GM23338 (cell line): ENCODE results near the gene ZNF577. TPM values are rescaled to one million over a fixed set of nuclear protein-coding genes. Genes with fewer than 3 reads are reported as not detected.

ENCODE experiments used
- ATAC-seq: fragments of 200-7000 bp; cut with Tn5 transposase; 3 replicates; pipeline ENCODE4 v1.9.1; 2020
- DNase-seq: peaks from one replicate; pipeline ENCODE4 v3.0.0-alpha.2; 2015; ENCODE audit warnings: low spot score
- H2AFZ ChIP-seq: fragments of 200-600 bp; sonication (generic); 2 replicates; pipeline ENCODE4 v1.8.0; 2016; ENCODE audit warnings: antibody characterized with exemption, mild to moderate bottlenecking, moderate library complexity
- H3F3A ChIP-seq: fragments of 200-600 bp; sonication (generic); replicated peaks from 2 replicates; pipeline ENCODE4 v1.8.0; 2017; ENCODE audit warnings: antibody characterized with exemption, mixed run types, low read depth
- H3K27ac ChIP-seq: fragments of 200-600 bp; sonication (generic); 2 replicates; pipeline ENCODE4 v1.6.1; 2016; ENCODE audit warnings: low read depth
- H3K27me3 ChIP-seq: fragments of 200-600 bp; sonication (generic); 2 replicates; pipeline ENCODE4 v1.8.0; 2016; ENCODE audit warnings: mild to moderate bottlenecking, mixed run types, moderate library complexity; ENCODE audit not compliant: insufficient read depth
- H3K36me3 ChIP-seq: fragments of 200-600 bp; sonication (generic); 2 replicates; pipeline ENCODE4 v1.8.0; 2016; ENCODE audit warnings: mild to moderate bottlenecking; ENCODE audit not compliant: insufficient read depth
- H3K4me1 ChIP-seq: fragments of 200-600 bp; sonication (generic); 2 replicates; pipeline ENCODE4 v1.8.0; 2016; ENCODE audit warnings: mild to moderate bottlenecking, moderate library complexity; ENCODE audit not compliant: insufficient read depth
- H3K4me2 ChIP-seq: fragments of 200-600 bp; sonication (generic); 2 replicates; pipeline ENCODE4 v1.7.1; 2017; ENCODE audit warnings: mixed run types
- H3K4me3 ChIP-seq: fragments of 200-600 bp; sonication (generic); 2 replicates; pipeline ENCODE4 v1.6.1; 2016; ENCODE audit warnings: mixed run types
- H3K79me2 ChIP-seq: fragments of 200-600 bp; sonication (generic); replicated peaks from 2 replicates; pipeline ENCODE4 v1.8.0; 2017; ENCODE audit warnings: mild to moderate bottlenecking; ENCODE audit not compliant: insufficient read depth
- H3K9me2 ChIP-seq: fragments of 200-600 bp; sonication (generic); 2 replicates; pipeline ENCODE4 v1.8.0; 2017; ENCODE audit not compliant: insufficient read depth
- H4K20me1 ChIP-seq: fragments of 200-600 bp; sonication (generic); replicated peaks from 2 replicates; pipeline ENCODE4 v1.8.0; 2017; ENCODE audit warnings: mild to moderate bottlenecking; ENCODE audit not compliant: insufficient read depth
- H3K27ac Mint-ChIP-seq: 2 replicates; pipeline ENCODE4 v1.8.0; 2020; ENCODE audit warnings: inconsistent platforms, mild to moderate bottlenecking, moderate library complexity, mixed read lengths
- H3K27me3 Mint-ChIP-seq: 3 replicates; pipeline ENCODE4 v1.8.0; 2022; ENCODE audit warnings: low read depth, mild to moderate bottlenecking, moderate library complexity, mixed read lengths, inconsistent platforms; ENCODE audit not compliant: insufficient read depth, poor library complexity
- H3K36me3 Mint-ChIP-seq: 3 replicates; pipeline ENCODE4 v1.8.0; 2021; ENCODE audit warnings: low read depth, mild to moderate bottlenecking, inconsistent platforms, moderate library complexity, mixed read lengths
- H3K4me1 Mint-ChIP-seq: 3 replicates; pipeline ENCODE4 v1.8.0; 2020; ENCODE audit warnings: mild to moderate bottlenecking, inconsistent platforms, mixed read lengths
- H3K4me3 Mint-ChIP-seq: 3 replicates; pipeline ENCODE4 v1.8.0; 2021; ENCODE audit warnings: moderate library complexity, mild to moderate bottlenecking, inconsistent platforms, mixed read lengths
- H3K9me3 Mint-ChIP-seq: 3 replicates; pipeline ENCODE4 v1.8.0; 2020; ENCODE audit warnings: moderate library complexity, mild to moderate bottlenecking, inconsistent platforms, mixed read lengths
- CREB1 ChIP-seq: fragments of 250-450 bp; sonication (Bioruptor Pico); IDR thresholded peaks from 2 replicates; pipeline ENCODE4 v1.5.0; 2020; ENCODE audit warnings: low read depth, mild to moderate bottlenecking, moderate library complexity
- CTCF ChIP-seq, 2 experiments: fragments of 200-600 bp in 1 of 2; sonication (generic) in 1 of 2; conservative IDR thresholded peaks; 2 replicates each; pipeline versions ENCODE4 v1.5.1 to v1.6.1; 2016 to 2017; ENCODE audit warnings: antibody characterized with exemption in 2 of 2, low read depth in 2 of 2, mild to moderate bottlenecking in 2 of 2, moderate library complexity in 1 of 2
- ETS1 ChIP-seq: IDR thresholded peaks from 2 replicates; pipeline ENCODE4 v1.6.1; 2016; ENCODE audit warnings: antibody characterized with exemption
- EZH2 ChIP-seq: fragments of 200-600 bp; sonication (generic); IDR thresholded peaks from one replicate; pipeline ENCODE4 v1.8.0; 2017; ENCODE audit warnings: antibody characterized with exemption, mild to moderate bottlenecking, low read depth; ENCODE audit not compliant: unreplicated experiment
- EZH2phosphoT487 ChIP-seq: fragments of 200-600 bp; sonication (generic); IDR thresholded peaks from one replicate; pipeline ENCODE4 v1.8.1; 2018; ENCODE audit warnings: antibody characterized with exemption; ENCODE audit not compliant: unreplicated experiment
- JUNB ChIP-seq: IDR thresholded peaks from one replicate; pipeline ENCODE4 v1.6.1; 2016; ENCODE audit warnings: antibody characterized with exemption; ENCODE audit not compliant: unreplicated experiment
- NANOG ChIP-seq: IDR thresholded peaks from 2 replicates; pipeline ENCODE4 v1.6.1; 2016; ENCODE audit warnings: antibody characterized with exemption, borderline replicate concordance
- POLR2AphosphoS5 ChIP-seq: IDR thresholded peaks from 2 replicates; pipeline ENCODE4 v1.6.1; 2016; ENCODE audit warnings: antibody characterized with exemption, low read depth
- REST ChIP-seq: IDR thresholded peaks from one replicate; pipeline ENCODE4 v1.6.1; 2018; ENCODE audit warnings: antibody characterized with exemption; ENCODE audit not compliant: unreplicated experiment
- STAT1 ChIP-seq: IDR thresholded peaks from one replicate; pipeline ENCODE4 v1.6.1; 2016; ENCODE audit warnings: antibody characterized with exemption; ENCODE audit not compliant: unreplicated experiment
- ZNF114 ChIP-seq: fragments of 250-450 bp; sonication (Bioruptor Pico); IDR thresholded peaks from 2 replicates; pipeline ENCODE4 v1.5.0; 2020; ENCODE audit warnings: mild to moderate bottlenecking, moderate library complexity
- ZNF331 ChIP-seq: fragments of 250-450 bp; sonication (Bioruptor Pico); IDR thresholded peaks from 2 replicates; pipeline ENCODE4 v1.5.0; 2020; ENCODE audit warnings: low read depth, mild to moderate bottlenecking, moderate library complexity
- ZNF462 ChIP-seq: fragments of 250-450 bp; sonication (Bioruptor Pico); IDR thresholded peaks from 2 replicates; pipeline ENCODE4 v1.5.0; 2020; ENCODE audit warnings: mild to moderate bottlenecking, moderate library complexity
- polyA plus RNA-seq: library from polyadenylated mRNA; unstranded; fragments of >200 nt; fragmentation: Nextera tagmentation; extraction: Ambion mirVana; gene quantifications from 2 replicates; pipeline ENCODE4 v1.2.1, GENCODE V29; 2016
- total RNA-seq: library from RNA; depleted of rRNA; stranded (reverse); fragments of >200 nt; shearing (Covaris generic); gene quantifications from 2 replicates; pipeline ENCODE4 v1.2.3, GENCODE V29; 2014

ZNF577 gene
- total and polyA plus RNA-seq, 2 experiments from 2014 or later: 18.3 to 37.7 TPM

- TF ChIP-seq EZH2 (no peak), ZNF462 (CRISPR knock-in tag) (no peak), ETS1 (no peak), EZH2phosphoT487 (no peak), CTCF (conservative IDR thresholded peaks at IDR 0.05; ENCODE audit: low read depth in 2 of 2) (no peak), CREB1 (CRISPR knock-in tag) (no peak), ZNF114 (CRISPR knock-in tag) (no peak), REST (no peak), ZNF331 (CRISPR knock-in tag) (no peak), STAT1 (no peak), JUNB (no peak), NANOG (no peak), POLR2AphosphoS5 (no peak)
- Histone ChIP-seq H3K4me1 (peaks cover 9% of the 10 kb centered on the region; the same call in 1 of the 2 replicates), H3K36me3 (no peaks in the 10 kb centered on the region), H3K9me2 (peaks cover 30% of the 10 kb centered on the region), H3K4me3 (no peak overlapping the region), H2AFZ (peak overlapping the region; percentile 56; the same call in 1 of the 2 replicates), H3K4me2 (peak overlapping the region; percentile 58; the same call in 1 of the 2 replicates), H4K20me1 (no peaks in the 10 kb centered on the region), H3F3A (no peaks in the 10 kb centered on the region), H3K79me2 (no peaks in the 10 kb centered on the region), H3K27ac (no peak overlapping the region), H3K27me3 (no peaks in the 10 kb centered on the region)
- H3K27ac Mint-ChIP-seq: no peak overlapping the region
- ATAC-seq (no peak), DNase-seq (no peak)
- H3K27me3 Mint-ChIP-seq: peaks cover 3% of the 10 kb centered on the region
- H3K9me3 Mint-ChIP-seq: peaks cover 80% of the 10 kb centered on the region
- no peaks in the 10 kb centered on the region for H3K4me1 Mint-ChIP-seq
- peaks cover 30% of the 10 kb centered on the region; the same call in 2 of the 3 replicates for H3K36me3 Mint-ChIP-seq
- no peak overlapping the region for H3K4me3 Mint-ChIP-seq
Measured at GRCh38 chr19:51821456-51821855, 66.3 kb downstream of the ZNF577 start.
